Activated CD8-positive, alpha-beta memory T cell treated with anti-CD3 and anti-CD28 coated beads for 1 hour (primary cell): ENCODE data around the gene MGAT1.
"Not testable (repeated sequence)": the region's sequence is repeated elsewhere in the genome, so short reads cannot be mapped to it uniquely, and the experiment has no call there.

Source experiments
- DNase-seq, 2 donors: peaks; one replicate each; pipeline ENCODE4 v3.0.0-alpha.2; 2020; ENCODE audit warnings: low read depth in 1 of 2; ENCODE audit errors: extremely low read depth in 1 of 2

The MGAT1 gene

DNA sequence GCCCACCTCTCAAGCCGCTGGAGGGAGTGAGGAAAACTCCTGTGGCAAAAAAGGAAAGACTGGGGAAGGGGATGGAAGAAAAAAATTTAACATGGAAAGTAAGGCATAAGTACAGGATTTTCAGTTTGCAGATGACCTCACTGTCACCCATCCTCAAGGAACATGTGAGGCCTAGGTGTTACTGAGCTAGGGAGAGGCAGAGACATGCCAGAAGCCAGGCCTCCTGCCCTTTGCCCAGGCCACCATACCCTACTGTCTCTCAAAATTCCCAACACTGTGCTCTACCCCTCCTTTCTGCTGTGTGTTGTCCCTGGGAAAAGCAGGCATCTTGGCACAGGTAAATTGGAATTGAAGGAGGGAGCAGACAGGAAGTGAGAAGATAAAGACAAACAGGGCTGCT, 4.4 kb upstream of the MGAT1 start:
- no peak for DNase-seq

- DNase-seq: no peak
Measured at GRCh38 chr5:180806351-180807011, 3.9 kb upstream of the MGAT1 start.

DNA sequence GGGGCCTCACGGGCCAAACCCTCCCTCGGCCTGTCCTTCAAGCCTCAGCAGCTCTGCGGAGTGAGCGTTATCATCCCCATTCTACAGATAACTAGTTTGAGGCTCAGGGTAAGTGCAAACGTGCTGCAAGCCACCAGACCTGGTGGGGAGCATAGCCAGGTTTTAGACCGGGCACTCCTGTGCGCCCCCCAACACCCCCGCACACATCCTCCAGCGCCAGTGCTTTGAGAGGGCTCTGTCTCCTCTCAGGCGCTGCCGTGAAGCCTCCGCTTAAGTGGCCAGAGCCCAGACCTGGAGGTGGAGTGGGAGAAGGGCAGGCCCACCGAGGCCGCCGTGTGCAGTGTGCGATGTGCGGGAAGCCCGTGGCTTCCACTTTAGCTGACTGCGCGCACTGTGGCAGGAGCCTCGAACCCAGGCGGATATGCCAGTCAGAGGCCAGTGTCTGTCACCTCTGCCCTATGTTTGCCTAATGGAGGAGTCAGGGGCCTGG, 1.6 kb upstream of the MGAT1 start:
- DNase-seq: no peak

DNA sequence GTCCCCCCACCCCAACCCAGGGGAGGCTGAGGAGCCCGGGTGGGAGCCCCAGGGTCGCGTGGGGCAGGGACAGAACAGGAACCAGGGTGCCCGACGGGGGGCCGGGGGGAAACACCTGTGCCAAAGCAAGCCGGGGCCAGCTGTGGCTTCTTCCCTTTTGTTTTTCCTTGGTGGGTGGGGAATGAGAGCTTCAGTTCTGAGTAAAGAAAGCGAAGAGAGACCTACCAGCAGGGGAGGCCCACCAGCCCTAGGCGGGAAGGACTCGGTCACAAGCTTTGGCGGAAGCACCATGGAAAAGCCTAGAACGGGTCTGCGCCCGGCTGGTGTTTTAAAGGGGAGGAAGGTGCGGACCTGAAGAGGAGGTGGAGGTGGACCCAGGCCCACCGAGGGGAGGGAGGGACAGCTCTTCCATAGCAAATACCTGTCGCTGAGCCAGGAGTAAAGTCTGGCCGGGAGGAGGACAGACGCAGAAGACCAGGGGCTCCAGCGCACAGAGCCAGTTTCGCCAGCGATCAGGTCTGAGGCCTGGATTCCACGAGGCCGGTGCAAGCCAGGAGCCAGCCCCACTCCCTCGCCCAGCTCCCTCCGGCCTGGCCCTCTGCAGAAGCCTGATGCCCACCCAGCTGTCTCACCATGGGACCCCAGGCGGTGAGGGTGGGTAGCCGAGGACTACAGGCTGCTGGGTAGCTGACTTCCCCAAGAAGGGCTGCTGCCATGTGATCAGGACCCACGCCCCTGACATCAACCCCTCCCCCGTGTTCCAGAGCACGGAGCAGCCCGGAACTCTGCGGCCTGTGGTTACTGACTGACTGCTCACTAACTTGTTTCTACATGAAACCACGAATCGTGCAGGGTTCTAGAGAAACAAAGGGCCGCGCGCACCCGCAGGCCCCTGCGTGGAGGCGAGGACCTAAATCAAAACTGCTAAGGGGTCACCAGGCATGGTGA, 849 bp upstream of the MGAT1 start:
- peak; percentile 53 to 72 for DNase-seq

- DNase-seq: no peak
Measured at GRCh38 chr5:180801596-180802324, 846 bp downstream of the MGAT1 start.

DNA sequence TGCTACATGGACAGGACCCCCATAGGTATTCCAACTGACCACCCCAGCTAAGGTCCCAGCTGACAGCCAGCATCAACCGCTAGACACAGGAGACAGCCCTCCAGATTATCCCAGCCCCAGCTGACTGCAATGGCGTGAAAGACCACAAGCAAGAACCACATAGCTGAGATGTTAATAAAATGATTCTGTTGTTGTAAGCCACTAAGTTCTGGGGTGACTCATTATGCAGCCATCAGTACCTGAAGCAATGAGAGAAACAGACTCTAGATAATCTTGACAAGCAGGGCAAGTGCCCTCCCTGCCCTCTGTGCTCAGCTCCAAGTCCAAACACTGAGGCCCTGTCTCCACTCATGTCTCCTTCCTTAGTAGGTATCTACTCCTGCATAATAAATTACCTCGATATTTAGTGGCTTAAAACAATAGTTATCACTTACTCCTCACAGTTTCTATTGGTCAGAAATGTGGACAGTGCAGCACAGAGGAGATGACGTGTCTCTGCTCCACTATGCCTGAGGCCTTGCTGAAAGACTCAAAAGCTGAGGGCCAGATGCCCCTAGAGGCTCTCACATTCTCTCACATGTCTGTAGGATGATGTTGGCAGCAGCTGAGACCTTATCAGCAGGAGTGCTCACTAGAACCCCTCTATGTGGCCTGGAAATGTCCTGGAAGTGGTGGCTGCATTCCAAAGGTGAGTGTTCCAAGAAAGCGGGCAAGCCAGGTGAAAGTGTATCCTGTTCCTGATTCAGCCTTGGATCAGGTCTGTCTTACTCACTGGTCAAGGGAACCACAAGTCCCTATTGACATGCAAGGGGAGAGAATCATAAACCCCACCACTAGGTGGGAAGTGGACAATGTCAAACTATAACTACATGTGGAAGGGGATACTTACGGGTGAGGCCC, 2.5 kb downstream of the MGAT1 start:
- DNase-seq: no peak

DNA sequence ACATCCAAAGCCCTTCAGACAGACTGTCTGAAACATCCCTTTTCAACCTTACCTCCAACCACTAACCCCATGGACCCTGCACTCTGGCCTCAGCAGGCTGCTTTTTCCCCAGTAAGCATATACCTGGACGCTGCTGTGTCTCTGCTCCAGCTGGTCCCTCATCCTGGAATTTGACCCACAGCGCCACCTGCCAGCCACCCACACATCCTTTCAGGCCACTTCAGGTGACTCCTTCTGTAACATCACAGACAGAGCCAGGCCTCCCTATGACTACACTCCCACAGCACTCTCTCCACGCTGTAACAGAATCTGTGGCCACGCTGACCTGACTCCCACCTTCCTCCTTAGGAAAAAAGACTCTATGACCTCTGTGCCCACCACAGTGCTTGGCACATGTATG, 3.4 kb downstream of the MGAT1 start:
- no peak for DNase-seq

GRCh38 chr5:180798193-180798592, 4.4 kb downstream of the MGAT1 start:
- DNase-seq: no peak

- no peak for DNase-seq
Measured at GRCh38 chr5:180797256-180798192, 5.1 kb downstream of the MGAT1 start.

GRCh38 chr5:180795771-180796313, 6.8 kb downstream of the MGAT1 start:
- no peak for DNase-seq

- no peak for DNase-seq
Measured at GRCh38 chr5:180792965-180793287, 9.7 kb downstream of the MGAT1 start.

DNA sequence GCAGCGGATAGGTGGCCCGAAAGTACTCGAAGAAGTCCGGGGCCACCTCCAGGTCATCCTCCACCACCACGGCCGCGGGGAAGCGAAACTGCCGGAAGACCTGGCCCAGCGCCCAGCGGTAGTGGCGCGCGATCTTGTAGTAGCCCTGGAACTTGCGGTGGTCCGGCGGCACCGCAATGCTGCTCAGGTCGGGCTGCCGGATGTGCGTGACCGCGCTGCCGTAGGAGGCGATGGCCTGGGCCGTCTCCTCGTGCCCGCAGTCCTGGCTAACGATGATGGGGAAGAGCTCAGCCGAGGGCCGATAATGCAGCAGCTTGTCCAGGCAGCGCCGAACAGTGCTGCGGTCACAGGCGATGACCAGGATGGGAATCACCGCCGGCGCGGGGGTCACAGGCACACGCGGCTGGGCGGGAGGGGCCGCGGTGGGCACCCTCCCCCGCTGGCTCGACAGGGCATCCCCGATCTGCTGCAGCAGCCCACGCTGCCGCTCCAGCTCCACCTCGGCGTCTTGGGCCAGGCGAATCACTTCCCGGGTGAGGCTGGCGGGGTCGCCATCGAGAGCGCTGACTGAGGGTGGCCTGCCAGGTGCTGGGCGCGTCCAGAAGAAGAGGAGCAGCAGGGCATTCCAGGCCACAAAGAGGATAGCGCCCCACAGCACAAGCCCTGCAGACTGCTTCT, 10.2 kb downstream of the MGAT1 start:
- no peak for DNase-seq

DNA sequence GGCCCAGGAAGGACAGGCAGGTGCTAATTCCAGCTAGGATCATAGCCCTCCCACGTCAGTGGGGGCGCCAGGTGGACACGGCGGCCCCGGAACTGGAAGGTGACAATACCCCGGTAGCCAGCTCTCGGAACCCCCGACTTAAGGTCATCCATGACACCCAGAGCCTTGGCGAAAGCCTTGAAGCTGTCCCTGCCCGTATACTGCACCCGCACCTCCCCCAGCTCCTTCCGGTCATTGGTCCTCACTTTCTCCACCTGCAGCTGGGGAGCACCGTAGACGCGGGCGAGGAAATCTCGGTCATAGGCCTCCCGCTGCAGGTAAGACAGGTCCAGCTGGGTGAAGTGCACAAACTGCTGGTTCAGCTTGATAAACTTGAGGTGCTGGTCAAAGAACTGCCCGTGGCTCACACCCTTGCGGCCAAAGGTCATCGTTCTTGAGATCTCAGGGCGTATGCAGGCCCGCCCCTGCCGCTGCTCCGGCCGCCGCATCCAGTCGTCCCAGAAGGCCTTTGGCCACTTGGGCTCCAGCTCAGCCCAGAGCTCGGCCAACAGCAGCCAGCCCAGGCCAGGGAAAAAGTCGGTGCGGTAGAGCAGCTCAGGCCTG, 10.9 kb downstream of the MGAT1 start:
- DNase-seq: no peak

GRCh38 chr5:180790524-180790923, 12.1 kb downstream of the MGAT1 start:
- no peak for DNase-seq

DNA sequence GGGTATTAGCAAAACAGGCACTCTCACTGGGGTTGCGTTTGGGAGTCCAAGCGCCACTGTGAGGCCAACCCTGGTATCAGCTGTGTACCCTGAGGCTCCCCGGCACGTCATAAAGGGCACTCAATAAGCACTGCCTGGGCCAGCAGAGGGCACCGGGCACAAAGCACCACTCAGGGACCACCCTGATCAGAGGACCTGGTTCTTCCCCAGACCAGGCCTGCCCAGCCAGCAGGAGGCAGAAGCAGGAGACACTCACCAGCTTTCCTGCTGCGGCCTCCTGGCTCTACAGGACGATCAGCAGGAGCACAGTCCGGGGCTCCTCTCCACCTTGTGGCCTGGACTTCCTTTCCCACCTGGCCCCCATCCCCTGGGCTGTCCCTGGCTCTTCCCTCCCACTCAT, 12.6 kb downstream of the MGAT1 start:
- no peak for DNase-seq

DNA sequence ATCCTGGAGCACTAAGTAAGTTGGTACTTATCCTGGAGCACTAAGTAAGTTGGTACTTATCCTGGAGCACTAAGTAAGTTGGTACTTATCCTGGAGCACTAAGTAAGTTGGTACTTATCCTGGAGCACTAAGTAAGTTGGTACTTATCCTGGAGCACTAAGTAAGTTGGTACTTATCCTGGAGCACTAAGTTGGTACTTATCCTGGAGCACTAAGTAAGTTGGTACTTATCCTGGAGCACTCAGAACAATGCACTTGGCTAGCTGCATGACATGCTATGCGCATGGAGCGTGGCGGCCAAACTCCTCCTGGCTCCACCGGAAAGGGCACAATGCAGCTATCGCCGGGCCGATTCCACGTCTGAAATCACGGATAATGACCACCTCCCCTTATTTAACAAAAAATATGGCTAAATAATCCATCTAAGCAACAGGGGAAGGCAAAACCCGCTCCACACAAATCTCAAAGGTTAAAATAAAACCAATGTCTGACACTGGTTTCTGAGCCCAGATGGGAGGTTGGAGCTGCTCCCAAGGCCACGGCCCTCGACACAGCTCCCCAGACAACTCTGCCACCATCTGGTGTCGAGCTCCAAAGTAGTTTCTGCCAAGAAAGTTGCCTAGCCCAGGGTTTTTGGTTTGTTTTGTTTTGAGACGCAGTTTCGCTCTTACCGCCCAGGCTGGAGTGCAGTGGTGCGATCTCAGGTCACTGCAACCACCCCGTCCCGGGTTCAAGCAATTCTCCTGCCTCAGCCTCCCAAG, 13.8 kb downstream of the MGAT1 start:
- not testable (repeated sequence) for DNase-seq

GRCh38 chr5:180787711-180788431, 14.7 kb downstream of the MGAT1 start:
- DNase-seq: no peak
